ENCODE measurements around the gene RASA2.

DNA sequence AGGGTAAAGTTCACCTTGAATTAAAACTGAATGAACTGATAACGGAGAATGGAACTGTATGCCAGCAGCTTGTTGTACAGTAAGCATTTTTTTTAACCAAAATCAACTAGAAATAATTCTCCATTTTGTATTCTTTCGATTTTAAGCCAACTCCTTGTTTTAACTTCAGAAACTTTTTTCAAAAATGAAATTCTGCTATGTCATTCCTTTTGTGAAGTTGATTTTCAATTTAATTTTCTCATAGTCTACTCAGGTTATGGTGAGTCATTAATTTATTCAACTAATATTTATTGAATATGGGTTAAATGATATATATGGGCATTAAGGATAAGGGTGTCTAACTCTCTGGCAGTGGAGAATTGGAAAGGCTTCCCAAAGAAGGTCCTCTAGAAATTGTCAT, 53.7 kb downstream of the RASA2 start:
- no peak for TF ChIP-seq TAF1 (IDR thresholded peaks at IDR 0.05; ENCODE audit: low read depth, low read length)
- TF ChIP-seq POLR2A (IDR thresholded peaks at IDR 0.05; ENCODE audit: low read depth, low read length): no peak
